CMK (cell line): ENCODE data around the gene RIOK3.
A peak's percentile ranks its signal among the peaks of the same experiment; 100 is the strongest.
"Not testable (repeated sequence)": the region's sequence is repeated elsewhere in the genome, so short reads cannot be mapped to it uniquely, and the experiment has no call there.

Experiments used
- DNase-seq: peaks from one replicate; pipeline ENCODE4 v3.0.0-alpha.2; 2010; ENCODE audit warnings: low read depth

RIOK3 gene

DNA sequence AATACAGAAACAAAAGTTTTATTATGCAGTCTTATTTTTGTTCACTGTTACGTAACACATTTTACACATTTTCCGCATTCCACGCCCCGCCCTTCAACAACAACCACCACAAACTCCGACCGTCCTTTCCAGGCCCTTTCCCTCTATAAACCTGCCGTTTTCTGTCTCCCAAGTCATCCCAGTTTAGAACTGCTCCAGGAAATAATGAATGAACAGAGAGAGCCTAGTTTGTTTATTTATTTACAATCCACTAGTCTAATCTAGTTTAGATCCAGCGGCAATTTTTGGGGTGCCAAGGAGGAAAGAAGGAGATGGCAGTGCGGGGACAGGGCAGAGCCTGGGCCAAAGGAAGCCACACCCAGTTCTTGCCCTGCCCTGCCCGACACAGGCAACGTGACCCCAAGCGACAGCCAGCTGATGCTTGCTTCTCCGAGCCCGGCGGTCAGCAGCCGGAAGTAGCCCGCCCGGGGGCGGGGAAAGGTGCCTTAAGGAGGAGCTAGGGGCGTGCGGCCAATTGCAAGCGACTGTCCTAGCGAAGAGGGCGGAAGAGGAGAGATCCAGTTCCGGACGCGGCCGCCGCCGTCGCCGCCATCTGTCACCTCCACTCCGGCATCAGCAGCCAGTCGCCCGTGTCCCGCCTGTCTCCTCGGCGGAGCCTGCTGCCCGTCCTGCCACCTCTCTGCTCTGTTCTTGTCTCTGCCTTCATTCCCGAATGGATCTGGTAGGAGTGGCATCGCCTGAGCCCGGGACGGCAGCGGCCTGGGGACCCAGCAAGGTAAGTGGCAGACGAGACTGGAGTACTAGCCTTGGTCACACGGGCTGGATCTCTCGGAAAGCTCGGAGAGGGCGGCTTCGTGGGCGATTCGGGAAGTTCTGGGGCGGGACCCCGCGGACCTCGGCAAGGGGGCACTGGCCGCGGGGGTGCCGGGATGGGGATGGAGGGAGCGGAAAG, at the start of gene RIOK3:
Gene RIOK3, plus strand, starts transcription at position 560 of the 952 bp plus-strand sequence. Its CDS starts 153 bp downstream, at position 713.
- peak; percentile 91 for DNase-seq

DNA sequence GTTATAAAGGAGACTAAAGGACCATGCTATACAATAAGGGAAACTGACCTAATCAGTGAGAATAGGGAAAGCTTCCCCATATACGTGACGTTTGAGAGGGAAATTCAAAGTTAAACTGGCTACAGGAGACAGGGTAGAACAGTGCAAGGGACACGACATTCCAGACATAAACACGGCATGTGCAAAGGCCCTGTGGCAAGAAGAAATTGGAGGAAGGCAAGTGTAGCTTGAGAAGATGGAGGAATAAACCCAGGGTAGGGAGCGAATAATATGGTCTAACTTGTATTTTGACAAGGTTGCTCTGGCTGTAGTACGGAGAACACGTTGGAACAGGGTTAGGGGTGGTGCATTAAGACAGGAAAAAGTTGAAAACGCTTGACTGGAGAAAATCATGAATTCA, 49.8 kb upstream of the RIOK3 start:
- no peak for DNase-seq

- DNase-seq: no peak
Observed at GRCh38 chr18:23405636-23406035, 47.5 kb upstream of the RIOK3 start.

DNA sequence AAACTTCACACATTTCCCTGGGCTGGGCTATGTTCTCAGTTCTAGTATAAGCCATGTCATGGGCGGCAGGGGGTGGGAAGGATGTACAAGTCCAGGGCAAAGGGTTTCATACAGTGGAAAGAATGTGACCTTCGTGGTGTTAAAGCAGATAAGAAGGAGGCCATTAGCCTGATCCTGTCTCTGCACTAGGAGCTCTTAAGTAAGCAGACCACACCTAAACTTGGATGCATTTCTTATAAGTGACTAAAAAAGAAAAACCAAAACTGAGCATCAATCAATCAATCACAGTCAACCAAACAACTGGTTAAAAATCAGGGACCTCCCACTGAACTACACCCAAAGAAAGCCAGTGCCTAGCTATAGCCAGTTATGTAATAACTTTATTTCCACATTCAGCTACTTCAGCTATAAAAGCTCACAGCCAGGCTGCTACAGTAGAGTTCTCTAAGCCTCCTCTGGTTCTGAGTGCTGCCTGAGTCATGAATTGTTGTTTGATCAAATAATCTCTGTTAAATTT, 46.8 kb upstream of the RIOK3 start:
- DNase-seq: no peak

DNA sequence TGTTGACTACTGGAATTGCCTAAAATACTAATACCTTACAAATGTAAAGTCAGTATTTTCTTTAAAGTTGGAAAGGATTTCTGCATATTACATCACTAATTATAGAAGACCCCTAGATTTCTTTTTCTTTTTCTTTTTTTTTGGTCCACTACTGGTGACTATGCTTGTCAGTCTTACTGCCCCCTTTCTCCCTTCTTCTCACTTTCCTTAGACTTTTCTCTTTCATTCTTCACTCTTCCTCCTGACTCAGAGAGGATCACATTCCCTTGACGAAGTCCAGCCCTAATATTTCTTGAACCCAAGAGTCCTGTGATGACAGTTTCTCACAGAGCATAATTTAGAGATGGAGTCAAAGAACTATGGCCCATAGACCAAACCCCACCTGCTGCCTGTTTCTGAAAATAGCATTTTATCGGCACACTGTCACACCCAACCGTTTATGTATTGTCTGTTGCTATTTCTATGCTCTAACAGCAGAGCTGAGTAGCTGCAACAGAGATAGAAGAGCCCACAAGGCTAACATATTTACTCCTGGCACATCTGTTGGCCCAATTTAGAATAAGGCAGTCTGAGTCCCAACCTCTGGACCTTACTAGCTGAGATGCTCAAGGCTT, 40.6 kb upstream of the RIOK3 start:
- no peak for DNase-seq

DNA sequence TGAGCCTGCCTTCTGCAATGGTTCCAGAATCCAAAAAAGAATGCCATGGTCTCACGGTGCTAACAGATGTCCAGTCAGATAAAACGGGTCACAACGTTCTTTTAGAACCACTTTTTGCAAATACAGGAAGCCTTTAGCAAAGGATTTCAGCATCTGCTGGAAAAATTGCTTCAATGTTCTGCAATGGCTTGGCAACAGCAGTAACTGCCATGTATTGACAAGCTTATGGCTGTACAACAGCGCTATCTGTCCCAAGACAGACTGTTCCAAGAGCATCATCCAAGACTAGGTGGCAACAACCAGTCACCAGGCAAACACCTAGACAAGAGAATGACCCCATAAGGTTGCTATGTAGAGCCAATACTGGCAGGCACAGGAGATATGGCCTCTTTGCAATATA, 37.6 kb upstream of the RIOK3 start:
- no peak for DNase-seq

- DNase-seq: no peak
Observed at GRCh38 chr18:23416298-23416697, 36.8 kb upstream of the RIOK3 start.

DNA sequence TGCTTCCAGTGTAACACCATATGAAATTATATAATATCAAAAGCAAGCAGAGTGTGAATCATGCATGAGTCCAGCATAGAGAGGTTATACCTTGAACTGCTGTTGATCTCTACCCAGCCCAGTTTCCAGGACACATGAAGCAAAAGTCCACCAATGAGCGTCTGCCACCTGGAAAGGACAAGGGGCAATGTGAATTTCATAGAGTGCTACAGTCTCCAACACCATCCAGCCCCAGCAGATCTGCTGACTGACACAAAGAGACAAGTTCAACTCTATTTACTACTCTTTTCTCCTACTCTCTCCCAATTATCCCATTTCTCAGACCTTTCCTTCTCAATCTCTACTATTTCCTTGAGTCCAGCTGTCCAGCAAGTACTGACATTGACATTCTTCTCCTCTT, 31.8 kb upstream of the RIOK3 start:
- DNase-seq: no peak

- DNase-seq: no peak
Observed at GRCh38 chr18:23422751-23423418, 30.2 kb upstream of the RIOK3 start.

DNA sequence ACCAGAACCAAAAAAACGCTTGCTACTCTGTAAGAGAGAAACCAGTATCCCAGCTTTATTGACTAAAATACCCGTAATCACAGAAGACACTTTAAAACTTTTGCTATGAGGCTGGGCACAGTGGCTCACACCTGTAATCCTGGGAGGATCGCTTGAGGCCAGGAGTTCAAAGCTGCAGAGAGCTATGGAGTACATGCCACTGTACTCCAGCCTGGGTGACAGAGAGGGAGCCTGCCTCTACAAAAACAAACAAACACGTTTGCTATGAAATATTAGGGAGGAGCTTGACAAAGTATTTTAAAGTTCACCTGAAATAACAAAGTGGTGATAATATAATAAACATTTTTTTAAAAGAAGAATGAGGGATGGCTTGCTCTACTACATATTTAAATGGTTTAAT, 28.5 kb upstream of the RIOK3 start:
- DNase-seq: no peak

GRCh38 chr18:23428821-23429220, 24.3 kb upstream of the RIOK3 start:
- DNase-seq: no peak

DNA sequence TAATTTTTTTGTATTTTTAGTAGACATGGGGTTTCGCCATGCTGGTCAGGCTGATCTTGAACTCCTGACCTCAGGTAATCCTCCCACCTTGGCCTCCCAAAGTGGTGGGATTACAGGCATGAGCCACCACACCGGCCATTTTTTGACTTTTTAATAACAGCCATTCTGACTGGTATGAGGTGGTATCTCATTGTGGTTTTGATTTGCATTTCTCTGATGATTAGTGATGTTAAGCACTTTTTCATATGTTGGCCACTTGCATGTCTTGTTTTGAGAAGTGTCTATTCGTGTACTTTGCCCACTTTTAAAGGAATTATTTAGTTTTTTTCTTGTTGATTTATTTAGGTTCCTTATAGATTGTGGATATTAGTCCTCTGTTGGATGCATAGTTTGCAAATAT, 23.5 kb upstream of the RIOK3 start:
- not testable (repeated sequence) for DNase-seq

DNA sequence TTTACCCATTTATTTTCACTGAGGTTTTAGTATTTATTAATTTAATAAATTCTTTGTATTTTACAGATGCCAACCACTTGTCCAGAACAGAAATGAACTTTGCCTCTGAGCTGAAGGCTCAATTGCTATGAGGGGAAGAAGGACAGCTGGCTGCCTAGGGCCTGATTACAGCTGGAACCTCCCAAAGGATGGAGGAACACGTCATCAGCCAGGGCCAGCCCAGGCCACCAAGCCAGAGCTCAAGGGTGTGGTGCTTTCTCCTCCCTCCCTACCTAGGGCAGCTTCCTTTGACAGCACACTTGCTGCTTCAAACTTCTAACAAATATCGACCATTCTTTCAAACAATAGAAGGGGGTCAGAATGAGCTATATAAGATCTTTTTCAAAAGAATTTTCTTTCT, 19.7 kb upstream of the RIOK3 start:
- no peak for DNase-seq

- DNase-seq: peak; percentile 24
Observed at GRCh38 chr18:23437357-23438045, 15.6 kb upstream of the RIOK3 start.

GRCh38 chr18:23438046-23438377, 15.1 kb upstream of the RIOK3 start:
- no peak for DNase-seq

GRCh38 chr18:23438608-23439366, 14.3 kb upstream of the RIOK3 start:
- no peak for DNase-seq

DNA sequence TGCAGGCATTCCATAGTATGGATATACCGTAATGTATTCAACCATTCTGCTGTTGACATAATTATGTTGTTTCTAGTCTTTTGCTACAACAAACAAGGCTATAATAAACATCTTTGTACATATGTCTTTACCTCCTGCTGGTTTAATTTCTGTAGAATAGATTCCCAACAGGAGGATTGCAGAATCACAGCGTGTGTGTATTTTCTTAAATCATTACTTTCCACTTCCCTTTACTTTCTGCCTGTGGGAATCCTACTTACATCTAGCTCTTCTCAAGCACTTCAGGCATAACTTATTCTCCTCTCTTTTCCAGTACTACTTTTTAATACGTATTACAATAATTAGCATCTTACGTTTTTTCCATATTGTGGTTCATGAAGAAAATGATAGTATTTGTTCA, 13.0 kb upstream of the RIOK3 start:
- no peak for DNase-seq

DNA sequence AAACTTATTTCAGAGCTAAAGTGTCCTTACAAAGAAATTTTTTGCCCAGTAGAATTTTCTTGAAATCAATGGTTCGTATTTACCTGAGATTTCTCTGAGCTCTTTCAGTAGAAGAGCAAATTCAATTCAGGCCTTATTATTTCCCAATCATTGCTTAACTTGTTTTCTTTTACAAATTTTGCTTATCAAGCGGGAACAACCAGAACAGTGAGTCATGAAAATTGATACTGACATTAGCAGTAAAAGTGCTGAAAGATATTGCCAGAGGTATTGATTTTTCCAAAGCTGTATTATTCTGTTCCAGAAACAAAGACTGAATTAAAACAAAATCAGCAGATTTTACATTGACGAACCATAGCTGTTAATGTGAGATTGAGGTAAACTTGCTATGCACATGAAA, 10.1 kb upstream of the RIOK3 start:
- DNase-seq: no peak

GRCh38 chr18:23448291-23448690, 4.8 kb upstream of the RIOK3 start:
- no peak for DNase-seq

DNA sequence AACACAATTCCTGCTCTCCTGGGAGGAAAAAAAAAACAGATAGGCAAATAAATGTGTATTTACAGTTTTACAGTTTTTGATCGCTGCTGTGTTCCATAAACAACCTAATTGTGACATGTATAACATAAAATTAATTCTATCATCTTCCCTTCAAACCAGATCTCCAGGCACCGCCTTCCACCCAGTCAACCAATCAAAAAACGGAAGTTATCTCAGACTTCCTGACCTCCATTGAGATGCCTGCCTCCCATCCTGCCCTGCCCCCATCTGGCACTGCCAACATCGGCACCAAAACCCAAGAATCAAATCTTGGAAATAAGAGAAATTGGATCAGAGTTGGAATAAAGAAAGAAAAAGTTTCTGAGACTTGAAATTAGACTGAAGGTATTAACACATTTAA, 3.1 kb upstream of the RIOK3 start:
- no peak for DNase-seq

- DNase-seq: no peak
Observed at GRCh38 chr18:23451011-23451410, 2.1 kb upstream of the RIOK3 start.

DNA sequence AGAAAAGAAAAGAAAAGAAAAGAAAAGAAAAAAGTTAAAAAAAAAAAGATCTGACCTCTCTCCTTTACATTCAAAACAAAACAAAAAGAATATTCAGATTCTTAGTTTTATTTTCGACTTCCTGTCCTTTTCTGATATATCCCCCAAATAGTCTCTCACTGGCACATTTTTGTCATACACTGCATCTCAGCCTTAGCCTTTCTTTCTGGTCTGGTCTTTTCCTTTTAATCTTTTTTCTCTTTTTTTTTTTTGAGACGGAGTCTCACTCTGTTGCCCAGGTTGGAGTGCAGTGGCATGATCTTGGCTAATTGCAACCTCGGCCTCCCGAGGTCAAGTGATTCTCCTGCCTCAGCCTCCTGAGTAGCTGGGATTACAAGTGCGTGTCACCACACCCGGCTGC, 1.6 kb upstream of the RIOK3 start:
- no peak for DNase-seq
